GM19328 (cell line): ENCODE measurements around the gene GNB3.

Experiments
- ATAC-seq: cut with Tn5 transposase; IDR thresholded peaks from one replicate; pipeline ENCODE4 v1.9.1; 2021; ENCODE audit warnings: mild to moderate bottlenecking, moderate library complexity; ENCODE audit not compliant: unreplicated experiment

GNB3 gene

GRCh38 chr12:6840761-6841515, at the start of gene GNB3:
Gene GNB3 (plus strand): TSS chr12:6840925. CDS start chr12:6841288, 363 bp downstream.
- ATAC-seq: no peak

GRCh38 chr12:6791931-6792520, 48.7 kb upstream of the GNB3 start:
- ATAC-seq: no peak

GRCh38 chr12:6792522-6793201, 48.1 kb upstream of the GNB3 start:
- no peak for ATAC-seq

GRCh38 chr12:6795088-6795487, 45.6 kb upstream of the GNB3 start:
- ATAC-seq: no peak

GRCh38 chr12:6796576-6796975, 44.1 kb upstream of the GNB3 start:
- ATAC-seq: no peak

GRCh38 chr12:6799147-6799546, 41.6 kb upstream of the GNB3 start:
- ATAC-seq: no peak

GRCh38 chr12:6807170-6807569, 33.6 kb upstream of the GNB3 start:
- ATAC-seq: no peak

GRCh38 chr12:6809056-6809455, 31.7 kb upstream of the GNB3 start:
- ATAC-seq: no peak

GRCh38 chr12:6810758-6811157, 30.0 kb upstream of the GNB3 start:
- ATAC-seq: no peak

- no peak for ATAC-seq
Measured at GRCh38 chr12:6813363-6813762, 27.4 kb upstream of the GNB3 start.

- ATAC-seq: no peak
Measured at GRCh38 chr12:6816598-6816997, 24.1 kb upstream of the GNB3 start.

GRCh38 chr12:6817098-6817497, 23.6 kb upstream of the GNB3 start:
- ATAC-seq: no peak

GRCh38 chr12:6817662-6818157, 23.0 kb upstream of the GNB3 start:
- no peak for ATAC-seq

- ATAC-seq: no peak
Measured at GRCh38 chr12:6818222-6818621, 22.5 kb upstream of the GNB3 start.

- ATAC-seq: no peak
Measured at GRCh38 chr12:6818645-6819044, 22.1 kb upstream of the GNB3 start.

- ATAC-seq: no peak
Measured at GRCh38 chr12:6819106-6820030, 21.4 kb upstream of the GNB3 start.

- no peak for ATAC-seq
Measured at GRCh38 chr12:6820166-6820565, 20.6 kb upstream of the GNB3 start.

- ATAC-seq: no peak
Measured at GRCh38 chr12:6821591-6822425, 18.9 kb upstream of the GNB3 start, which contains the start of gene GPR162. Gene GPR162 (plus strand): TSS chr12:6821821. CDS start chr12:6823899, 2,078 bp downstream.

- no peak for ATAC-seq
Measured at GRCh38 chr12:6822426-6823135, 18.1 kb upstream of the GNB3 start.
